T47D (cell line): Measurements from ENCODE around the gene NDOR1.

Source experiments
- DNase-seq, 2 experiments: peaks; one replicate each; pipeline versions ENCODE4 v3.0.0 to v3.0.0-alpha.2; 2011 to 2012; ENCODE audit warnings: low read depth in 1 of 2, low spot score in 1 of 2
- JUND ChIP-seq: IDR thresholded peaks from 2 replicates; pipeline ENCODE4 v1.6.1; 2012; ENCODE audit warnings: low read depth
- in situ Hi-C: cut with HindIII; loops from 2 replicates; pipeline ENCODE4 v1.10.0; 2016; ENCODE audit warnings: low sequenced_read_pairs, low pct_unique_long_range_greater_than_20kb

Gene NDOR1

DNA sequence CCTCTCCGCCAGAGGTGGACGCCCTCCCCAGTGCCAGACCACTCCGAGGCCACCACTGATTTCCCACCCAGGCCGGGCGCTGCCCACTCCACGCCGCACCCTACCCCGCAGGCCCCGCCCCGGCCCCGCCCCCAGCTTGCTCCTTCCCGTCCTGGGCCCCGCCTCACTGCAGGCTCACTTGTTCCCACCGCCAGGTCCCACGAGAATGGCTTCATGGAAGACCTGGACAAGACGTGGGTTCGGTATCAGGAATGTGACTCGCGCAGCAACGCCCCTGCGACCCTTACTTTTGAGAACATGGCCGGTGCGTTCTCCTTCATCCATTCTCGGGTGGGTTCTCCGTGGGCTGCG, 42.2 kb upstream of the NDOR1 start:
- in situ Hi-C loops: no loop called here
- no peak for DNase-seq
- TF ChIP-seq JUND: no peak

DNA sequence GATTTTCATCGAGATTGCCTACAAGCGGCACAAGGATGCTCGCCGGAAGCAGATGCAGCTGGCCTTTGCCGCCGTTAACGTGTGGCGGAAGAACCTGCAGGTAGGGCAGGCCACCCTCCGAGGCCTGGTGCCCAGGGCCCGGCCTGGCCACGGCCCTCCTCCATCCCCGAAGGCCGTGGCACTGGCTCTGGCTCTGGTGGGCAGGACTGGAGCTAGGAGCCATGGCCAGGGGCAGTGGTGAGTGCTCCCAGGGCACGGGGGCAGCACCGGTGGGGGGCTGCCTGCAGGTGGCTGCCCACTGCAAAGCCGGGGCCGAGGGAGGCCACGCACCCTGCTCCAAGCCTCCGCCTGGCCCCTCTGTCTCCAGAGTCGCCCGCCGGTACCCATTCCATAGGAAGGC, 41.7 kb upstream of the NDOR1 start:
- no peak for TF ChIP-seq JUND
- in situ Hi-C loops: no loop called here
- DNase-seq: no peak

DNA sequence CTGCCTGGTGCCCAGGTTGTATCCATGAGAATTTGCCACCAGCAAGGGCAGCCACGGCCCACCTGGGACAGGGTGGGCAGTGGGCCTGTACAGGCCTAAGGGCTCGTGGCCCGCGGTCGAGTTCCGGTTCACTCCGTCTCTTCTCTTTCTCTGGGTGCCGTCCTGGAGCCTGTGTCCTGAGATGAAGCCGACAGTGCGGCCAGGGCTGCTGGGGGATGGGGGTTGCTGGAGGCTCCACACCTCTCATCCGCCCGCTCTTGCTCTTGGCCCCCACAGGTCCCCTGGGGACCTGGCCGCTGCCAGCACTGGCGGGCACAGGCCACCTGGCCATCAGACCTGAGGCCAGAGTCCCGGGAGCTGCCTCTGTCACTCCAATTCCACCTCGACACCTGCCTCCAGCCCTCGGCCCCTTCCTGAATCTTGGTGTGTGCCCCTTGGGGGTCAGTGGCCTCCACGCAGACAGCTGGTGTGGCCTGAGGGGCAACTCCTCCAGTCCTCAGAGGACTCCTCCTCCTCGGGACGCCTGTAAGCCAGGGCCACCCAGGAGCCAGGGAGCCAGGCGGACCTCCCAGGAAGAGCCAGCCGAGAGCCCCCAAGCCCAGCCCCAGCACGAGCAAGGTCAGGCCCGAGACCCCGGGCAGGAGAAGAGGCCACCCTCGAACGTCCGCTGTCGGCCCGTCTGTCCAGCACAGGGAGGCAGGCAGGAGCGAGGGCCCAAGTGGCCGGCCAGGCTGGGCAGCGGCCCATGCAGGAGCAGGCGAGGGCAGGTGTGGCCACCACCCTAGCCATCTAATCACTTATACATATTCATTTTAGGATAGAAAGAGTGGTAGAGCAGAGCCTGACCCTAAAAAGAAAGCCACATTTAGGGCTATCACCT, 40.9 kb upstream of the NDOR1 start:
- no peak for TF ChIP-seq JUND
- DNase-seq: no peak
- in situ Hi-C loops: no loop called here

DNA sequence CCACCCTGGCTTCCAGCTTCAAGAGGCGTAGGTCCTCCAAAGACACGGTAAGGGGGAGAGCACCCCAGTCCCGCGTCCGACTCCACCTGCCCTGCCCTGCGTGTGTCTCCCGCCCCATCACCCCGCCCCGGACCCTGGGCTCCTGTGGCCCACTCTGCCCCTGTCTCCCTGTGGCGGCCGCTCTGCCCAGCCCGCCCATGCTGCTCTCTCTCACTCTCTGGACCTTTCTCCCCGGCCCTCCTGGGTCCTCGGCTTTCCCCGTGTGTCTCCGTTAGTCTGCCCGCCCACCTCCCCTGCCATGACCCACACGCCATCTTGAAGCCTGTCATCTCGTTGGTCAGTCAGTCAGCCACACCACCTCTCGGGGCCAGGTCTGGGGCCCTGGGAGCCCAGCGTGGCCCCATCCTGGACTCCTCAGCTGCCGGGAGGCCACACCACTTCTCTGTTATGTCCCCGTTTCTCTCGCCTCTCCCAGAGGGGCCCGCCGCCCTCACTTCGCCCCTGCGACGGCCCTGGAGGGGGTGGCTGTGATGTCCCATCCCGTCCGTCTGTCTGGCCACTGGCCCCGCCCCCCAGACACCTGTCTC, 40.2 kb upstream of the NDOR1 start:
- in situ Hi-C loops: no loop called here
- no peak for DNase-seq
- no peak for TF ChIP-seq JUND

DNA sequence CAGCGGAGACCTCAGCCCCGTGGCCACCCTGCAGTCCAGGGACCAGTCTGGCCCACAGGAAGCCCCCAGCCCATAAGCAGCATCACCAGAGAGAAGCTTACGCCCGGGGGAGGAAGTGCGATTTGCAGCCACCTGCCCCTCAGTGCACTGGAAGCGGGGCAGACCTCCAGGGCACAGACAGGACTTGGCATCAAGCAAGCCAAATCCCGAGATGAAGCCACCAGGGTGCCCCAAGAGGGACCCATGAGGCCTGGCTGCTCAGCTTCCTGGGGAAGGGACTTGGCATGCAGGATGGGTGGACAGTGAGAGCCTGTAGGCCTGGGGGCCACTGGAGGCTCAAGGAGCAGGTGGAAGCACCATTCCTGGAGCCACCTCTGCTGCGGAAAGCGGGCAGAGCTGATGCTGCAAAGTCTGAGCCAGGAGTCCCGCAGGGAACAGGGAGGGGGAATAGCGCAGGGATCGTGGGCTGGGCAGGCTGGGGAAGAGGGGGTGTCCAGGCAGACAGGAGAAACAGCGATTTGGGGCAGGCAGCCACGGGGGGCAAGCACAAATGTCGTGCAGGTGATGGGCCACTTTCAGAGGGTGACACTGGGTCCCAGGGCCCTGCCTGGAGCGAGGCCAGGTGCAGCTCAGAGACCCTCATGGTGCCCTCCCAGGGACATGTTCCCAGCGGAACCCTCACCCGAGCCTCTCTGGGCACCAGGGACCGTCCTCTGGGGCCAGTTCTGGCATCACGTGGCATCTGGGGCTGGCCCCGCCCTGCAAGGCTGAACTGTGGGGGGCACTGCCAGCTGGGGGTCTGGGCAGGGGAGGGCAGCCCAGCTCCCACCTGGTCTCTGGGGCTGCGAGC, 38.9 kb upstream of the NDOR1 start:
- no peak for TF ChIP-seq JUND
- in situ Hi-C loops: no loop called here
- peak in 1 of 2 experiments; percentile 26 for DNase-seq

DNA sequence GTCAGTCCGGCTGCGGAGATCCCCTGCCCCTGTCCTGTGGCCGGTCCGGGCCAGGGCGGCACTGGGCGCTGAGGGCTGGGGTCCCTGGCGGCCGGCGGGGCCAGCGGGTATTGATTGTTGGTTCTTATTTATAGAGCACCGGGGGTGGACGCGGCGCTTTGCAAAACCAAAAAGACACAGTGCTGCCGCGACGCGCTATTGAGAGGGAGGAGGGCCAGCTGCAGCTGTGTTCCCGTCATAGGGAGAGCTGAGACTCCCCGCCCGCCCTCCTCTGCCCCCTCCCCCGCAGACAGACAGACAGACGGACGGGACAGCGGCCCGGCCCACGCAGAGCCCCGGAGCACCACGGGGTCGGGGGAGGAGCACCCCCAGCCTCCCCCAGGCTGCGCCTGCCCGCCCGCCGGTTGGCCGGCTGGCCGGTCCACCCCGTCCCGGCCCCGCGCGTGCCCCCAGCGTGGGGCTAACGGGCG, 38.2 kb upstream of the NDOR1 start:
- peak; percentile 50 to 74 for DNase-seq
- in situ Hi-C loops: no loop called here
- TF ChIP-seq JUND: no peak

DNA sequence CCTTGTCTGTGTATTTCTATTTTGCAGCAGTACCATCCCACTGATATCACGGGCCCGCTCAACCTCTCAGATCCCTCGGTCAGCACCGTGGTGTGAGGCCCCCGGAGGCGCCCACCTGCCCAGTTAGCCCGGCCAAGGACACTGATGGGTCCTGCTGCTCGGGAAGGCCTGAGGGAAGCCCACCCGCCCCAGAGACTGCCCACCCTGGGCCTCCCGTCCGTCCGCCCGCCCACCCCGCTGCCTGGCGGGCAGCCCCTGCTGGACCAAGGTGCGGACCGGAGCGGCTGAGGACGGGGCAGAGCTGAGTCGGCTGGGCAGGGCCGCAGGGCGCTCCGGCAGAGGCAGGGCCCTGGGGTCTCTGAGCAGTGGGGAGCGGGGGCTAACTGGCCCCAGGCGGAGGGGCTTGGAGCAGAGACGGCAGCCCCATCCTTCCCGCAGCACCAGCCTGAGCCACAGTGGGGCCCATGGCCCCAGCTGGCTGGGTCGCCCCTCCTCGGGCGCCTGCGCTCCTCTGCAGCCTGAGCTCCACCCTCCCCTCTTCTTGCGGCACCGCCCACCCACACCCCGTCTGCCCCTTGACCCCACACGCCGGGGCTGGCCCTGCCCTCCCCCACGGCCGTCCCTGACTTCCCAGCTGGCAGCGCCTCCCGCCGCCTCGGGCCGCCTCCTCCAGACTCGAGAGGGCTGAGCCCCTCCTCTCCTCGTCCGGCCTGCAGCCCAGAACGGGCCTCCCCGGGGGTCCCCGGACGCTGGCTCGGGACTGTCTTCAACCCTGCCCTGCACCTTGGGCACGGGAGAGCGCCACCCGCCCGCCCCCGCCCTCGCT, 37.5 kb upstream of the NDOR1 start:
- in situ Hi-C loops: no loop called here
- no peak for TF ChIP-seq JUND
- DNase-seq: peak; percentile 85 to 91

DNA sequence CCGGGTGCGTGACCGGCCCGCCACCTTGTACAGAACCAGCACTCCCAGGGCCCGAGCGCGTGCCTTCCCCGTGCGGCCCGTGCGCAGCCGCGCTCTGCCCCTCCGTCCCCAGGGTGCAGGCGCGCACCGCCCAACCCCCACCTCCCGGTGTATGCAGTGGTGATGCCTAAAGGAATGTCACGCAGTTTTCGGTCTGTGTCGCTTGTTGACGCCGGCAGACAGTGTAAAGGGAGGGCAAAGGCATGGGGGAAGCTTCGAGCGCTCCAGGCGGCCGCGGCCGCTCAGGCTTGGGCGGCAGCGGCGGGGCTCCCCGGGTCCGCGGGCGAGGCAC, 37.0 kb upstream of the NDOR1 start:
- in situ Hi-C loops: no loop called here
- peak; percentile 81 to 88 for DNase-seq
- no peak for TF ChIP-seq JUND

DNA sequence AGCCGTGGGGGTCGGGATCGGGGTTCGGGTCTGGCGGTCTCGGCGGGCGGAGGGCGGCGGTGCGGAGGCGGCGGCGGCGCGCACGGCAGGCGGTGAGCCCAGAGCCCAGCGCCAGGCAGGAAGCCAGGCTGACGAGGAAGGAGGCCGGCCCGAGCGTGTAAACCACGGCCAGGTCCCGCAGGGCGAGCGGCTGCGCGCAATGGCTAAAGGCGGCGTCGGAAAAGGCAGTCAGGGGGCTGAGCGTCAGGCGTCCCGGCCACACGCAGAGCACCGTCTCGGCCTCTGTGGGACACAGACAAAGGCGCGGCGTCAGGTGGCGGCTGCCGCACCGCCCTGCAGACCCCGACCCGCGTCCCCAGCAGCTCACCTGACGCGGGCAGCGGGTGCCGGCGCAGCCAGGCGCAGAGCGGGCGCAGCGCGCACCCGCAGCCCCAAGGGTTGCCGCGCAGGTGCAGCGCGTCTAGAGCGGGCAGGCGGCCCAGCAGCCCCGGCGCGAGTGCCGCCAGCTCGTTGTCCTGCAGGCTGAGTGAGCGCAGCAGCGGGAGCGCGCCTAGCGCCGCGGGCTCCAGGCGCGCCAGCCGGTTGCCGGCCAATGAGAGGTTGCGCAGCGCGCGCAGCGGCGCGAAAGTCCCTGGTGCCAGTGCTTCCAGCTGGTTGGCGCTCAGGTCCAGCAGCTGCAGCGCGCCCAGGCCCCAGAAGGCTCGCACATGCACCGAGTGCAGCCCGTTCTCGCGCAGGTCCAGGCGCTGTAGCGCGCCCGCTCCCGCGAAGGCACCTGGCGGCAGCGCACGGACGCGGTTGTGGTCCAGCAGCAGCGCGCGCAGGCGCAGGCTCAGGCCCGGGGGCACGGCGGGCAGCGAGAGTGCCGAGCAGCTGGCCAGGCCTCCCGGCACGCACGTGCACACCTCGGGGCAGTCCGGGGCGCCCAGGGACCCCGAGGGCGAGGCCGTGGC, 36.3 kb upstream of the NDOR1 start:
- in situ Hi-C loops: no loop called here
- TF ChIP-seq JUND: no peak
- peak; percentile 96 to 99 for DNase-seq

DNA sequence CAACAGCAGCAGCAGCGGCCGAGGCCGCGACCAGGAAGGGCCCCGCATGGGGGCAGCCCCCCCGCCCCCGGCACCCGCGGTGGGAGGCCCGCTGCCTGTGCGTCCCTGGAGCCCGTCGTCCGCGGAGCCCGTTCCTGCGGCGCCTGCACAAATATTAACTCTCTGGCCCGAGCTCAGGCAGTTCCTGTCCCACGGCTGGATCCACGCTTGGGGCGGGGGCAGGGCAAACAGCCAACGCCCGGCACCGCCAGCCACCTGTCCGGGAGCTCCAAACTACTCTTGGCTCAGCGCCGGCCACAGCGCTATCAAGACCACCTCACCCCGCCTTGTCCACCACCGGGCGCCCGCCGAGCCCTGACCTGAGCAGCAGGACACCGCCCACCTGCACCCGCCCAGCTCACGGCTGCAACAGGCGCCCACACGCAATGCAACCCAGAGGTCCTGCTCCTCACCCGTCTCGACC, 35.6 kb upstream of the NDOR1 start, which contains the start of gene LRRC26:
TSS of gene LRRC26 (minus strand) at position 156 of the 463 bp plus-strand sequence. CDS start at position 48, 108 bp downstream.
- in situ Hi-C loops: no loop called here
- no peak for TF ChIP-seq JUND
- peak; percentile 78 to 86 for DNase-seq
